HG03432 (cell line): Measurements from ENCODE around the gene TTC28.

ENCODE experiments used
- ATAC-seq: cut with Tn5 transposase; IDR thresholded peaks from one replicate; pipeline ENCODE4 v1.9.1; 2021; ENCODE audit warnings: mild to moderate bottlenecking, moderate library complexity; ENCODE audit not compliant: unreplicated experiment

Gene TTC28

GRCh38 chr22:28316014-28316413, 363.6 kb downstream of the TTC28 start:
- no peak for ATAC-seq

- ATAC-seq: no peak
Measured at GRCh38 chr22:28314959-28315358, 364.7 kb downstream of the TTC28 start.

- ATAC-seq: no peak
Measured at GRCh38 chr22:28310299-28310698, 369.3 kb downstream of the TTC28 start.

GRCh38 chr22:28299753-28300152, 379.9 kb downstream of the TTC28 start:
- ATAC-seq: no peak

GRCh38 chr22:28299309-28299708, 380.3 kb downstream of the TTC28 start:
- no peak for ATAC-seq

- ATAC-seq: no peak
Measured at GRCh38 chr22:28297504-28297903, 382.1 kb downstream of the TTC28 start.

- ATAC-seq: no peak
Measured at GRCh38 chr22:28296452-28296851, 383.2 kb downstream of the TTC28 start.

- ATAC-seq: no peak
Measured at GRCh38 chr22:28283068-28283654, 396.5 kb downstream of the TTC28 start.

- no peak for ATAC-seq
Measured at GRCh38 chr22:28282405-28283067, 397.1 kb downstream of the TTC28 start.

- ATAC-seq: no peak
Measured at GRCh38 chr22:28279888-28280287, 399.8 kb downstream of the TTC28 start.

- no peak for ATAC-seq
Measured at GRCh38 chr22:28269277-28269676, 410.4 kb downstream of the TTC28 start.

GRCh38 chr22:28268850-28269249, 410.8 kb downstream of the TTC28 start:
- ATAC-seq: no peak

- ATAC-seq: no peak
Measured at GRCh38 chr22:28268171-28268570, 411.5 kb downstream of the TTC28 start.

GRCh38 chr22:28260619-28261018, 419.0 kb downstream of the TTC28 start:
- ATAC-seq: no peak

- ATAC-seq: no peak
Measured at GRCh38 chr22:28259774-28260312, 419.8 kb downstream of the TTC28 start.

- no peak for ATAC-seq
Measured at GRCh38 chr22:28254396-28254795, 425.2 kb downstream of the TTC28 start.

GRCh38 chr22:28252539-28252938, 427.1 kb downstream of the TTC28 start:
- no peak for ATAC-seq

- ATAC-seq: no peak
Measured at GRCh38 chr22:28250036-28250695, 429.5 kb downstream of the TTC28 start.

GRCh38 chr22:28249402-28249801, 430.2 kb downstream of the TTC28 start:
- ATAC-seq: no peak

- ATAC-seq: no peak
Measured at GRCh38 chr22:28247667-28248363, 431.8 kb downstream of the TTC28 start.

- no peak for ATAC-seq
Measured at GRCh38 chr22:28247136-28247535, 432.5 kb downstream of the TTC28 start.
